Activated naive CD8-positive, alpha-beta T cell (primary cell): ENCODE data around the gene CD244.

ENCODE experiments used
- H3K27ac Mint-ChIP-seq: one replicate; pipeline ENCODE4 v1.8.0; 2021; ENCODE audit warnings: mixed read lengths
- H3K27me3 Mint-ChIP-seq: one replicate; pipeline ENCODE4 v1.8.0; 2021; ENCODE audit warnings: mixed read lengths
- H3K36me3 Mint-ChIP-seq: one replicate; pipeline ENCODE4 v1.8.0; 2021; ENCODE audit warnings: mixed read lengths
- H3K4me1 Mint-ChIP-seq: one replicate; pipeline ENCODE4 v1.8.0; 2021; ENCODE audit warnings: low read depth, mixed read lengths
- H3K4me3 Mint-ChIP-seq: one replicate; pipeline ENCODE4 v1.8.0; 2021; ENCODE audit warnings: mild to moderate bottlenecking, mixed read lengths
- H3K9me3 Mint-ChIP-seq: one replicate; pipeline ENCODE4 v1.8.0; 2021; ENCODE audit warnings: low read depth, mixed read lengths

Gene CD244

GRCh38 chr1:160865337-160865736 is 2.6 kb upstream of the CD244 start:
- Mint-ChIP-seq H3K36me3 (no peaks in the 10 kb centered on the region), H3K27me3 (no peaks in the 10 kb centered on the region), H3K4me1 (peaks cover 26% of the 10 kb centered on the region), H3K4me3 (no peak overlapping the region), H3K27ac (no peak overlapping the region), H3K9me3 (no peaks in the 10 kb centered on the region)

DNA sequence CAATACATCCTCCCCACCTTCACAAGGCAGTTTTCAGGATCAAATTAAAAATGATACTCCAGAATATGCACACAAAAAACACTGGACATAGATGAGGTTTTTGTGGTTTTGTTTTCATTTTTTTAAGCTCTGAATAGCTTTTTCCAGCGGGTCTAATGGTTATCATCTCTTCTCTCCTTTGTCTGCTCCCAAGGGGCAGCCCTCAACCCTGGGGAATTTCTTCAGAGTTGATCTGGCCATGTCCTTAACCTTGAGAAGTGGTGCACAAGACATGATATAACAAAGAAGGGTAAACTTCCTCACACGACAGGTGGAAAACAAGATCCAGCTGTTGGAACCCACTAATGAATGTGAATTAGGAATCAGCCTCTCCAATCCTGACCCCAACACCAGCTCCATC is 1.5 kb upstream of the CD244 start:
- H3K27me3 Mint-ChIP-seq = no peaks in the 10 kb centered on the region
- no peaks in the 10 kb centered on the region for H3K9me3 Mint-ChIP-seq
- H3K36me3 Mint-ChIP-seq = no peaks in the 10 kb centered on the region
- H3K4me3 Mint-ChIP-seq = no peak overlapping the region
- H3K27ac Mint-ChIP-seq = no peak overlapping the region
- H3K4me1 Mint-ChIP-seq = peaks cover 28% of the 10 kb centered on the region

GRCh38 chr1:160863774-160864131 is 1.1 kb upstream of the CD244 start:
- Mint-ChIP-seq H3K4me1 (peaks cover 29% of the 10 kb centered on the region), H3K4me3 (no peak overlapping the region), H3K9me3 (no peaks in the 10 kb centered on the region), H3K36me3 (peaks cover 3% of the 10 kb centered on the region), H3K27ac (no peak overlapping the region), H3K27me3 (no peaks in the 10 kb centered on the region)

DNA sequence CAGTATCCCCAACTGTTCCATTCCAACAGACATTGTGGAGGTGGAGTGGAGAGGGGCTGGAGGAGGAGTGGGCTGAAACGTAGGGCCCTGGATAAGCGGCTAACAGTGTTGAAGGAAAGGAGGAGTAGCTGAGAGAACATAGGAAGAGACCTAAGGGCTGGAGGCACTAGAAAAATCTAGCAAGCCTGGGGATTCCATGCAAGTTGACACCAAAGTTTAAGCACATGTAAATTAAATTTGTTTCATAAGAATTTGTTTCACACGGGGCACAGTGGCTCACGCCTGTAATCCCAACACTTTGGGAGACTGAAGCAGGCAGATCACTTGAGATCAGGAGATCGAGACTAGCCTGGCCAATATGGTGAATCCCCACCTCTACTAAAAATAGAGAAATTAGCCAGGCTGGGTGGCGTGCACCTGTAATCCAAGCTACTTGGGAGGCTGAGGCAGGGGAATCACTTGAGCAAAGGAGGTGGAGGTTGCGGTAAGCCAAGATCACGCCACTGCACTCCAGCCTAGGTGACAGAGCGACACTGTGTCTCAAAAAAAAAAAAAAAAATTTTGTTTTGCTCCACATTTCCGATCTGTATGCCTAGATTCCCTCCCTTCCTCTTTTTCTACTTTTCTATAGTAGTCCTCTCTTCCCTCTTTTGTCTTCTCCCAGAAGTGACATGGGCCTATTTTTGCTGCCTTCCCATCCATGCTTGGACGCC is 530 bp upstream of the CD244 start:
- Mint-ChIP-seq H3K4me3 (no peak overlapping the region), H3K4me1 (peaks cover 29% of the 10 kb centered on the region)

DNA sequence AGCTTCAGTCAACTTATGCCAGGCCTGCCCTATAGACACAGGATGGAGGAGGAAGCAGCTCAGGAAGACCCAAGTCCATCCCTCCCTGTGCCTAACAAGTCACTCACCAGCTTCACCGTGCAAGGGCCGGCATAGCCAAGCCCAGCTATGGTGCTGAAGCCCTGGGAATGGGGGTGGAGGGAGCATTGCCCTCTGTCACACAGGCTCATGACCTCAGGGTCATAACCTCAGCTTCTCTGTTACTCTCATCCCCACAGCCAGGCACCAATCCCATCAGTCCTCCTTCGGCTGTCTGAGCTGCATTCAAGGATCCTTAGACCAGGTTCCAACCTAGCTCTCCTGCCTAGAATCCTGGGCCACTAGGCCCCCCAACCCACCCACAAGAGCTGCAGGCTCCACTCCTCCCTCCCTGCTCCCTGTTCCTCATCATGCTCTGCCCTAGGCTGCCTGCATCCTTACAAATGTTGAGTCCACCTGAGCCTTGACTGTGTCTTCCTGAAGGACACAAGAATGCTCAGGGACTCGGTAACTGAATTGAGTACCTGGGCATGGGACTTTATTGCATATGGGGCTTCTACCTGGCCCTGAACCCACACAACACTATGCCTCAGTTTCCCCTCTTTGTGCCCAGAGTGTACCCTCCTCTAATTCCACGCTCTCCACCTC is 1.7 kb downstream of the CD244 start:
- H3K9me3 Mint-ChIP-seq = no peaks in the 10 kb centered on the region
- H3K27ac Mint-ChIP-seq = no peak overlapping the region

More for the DNA sequence above, 530 bp upstream of the CD244 start:
- H3K27ac Mint-ChIP-seq = no peak overlapping the region
- peaks cover 3% of the 10 kb centered on the region for H3K36me3 Mint-ChIP-seq
- no peaks in the 10 kb centered on the region for H3K27me3 Mint-ChIP-seq
- no peaks in the 10 kb centered on the region for H3K9me3 Mint-ChIP-seq

GRCh38 chr1:160859166-160859565 is 3.5 kb downstream of the CD244 start:
- H3K36me3 Mint-ChIP-seq = peaks cover 3% of the 10 kb centered on the region
- no peak overlapping the region for H3K27ac Mint-ChIP-seq
- no peaks in the 10 kb centered on the region for H3K27me3 Mint-ChIP-seq
- no peak overlapping the region for H3K4me3 Mint-ChIP-seq
- no peaks in the 10 kb centered on the region for H3K9me3 Mint-ChIP-seq
- H3K4me1 Mint-ChIP-seq = peaks cover 24% of the 10 kb centered on the region

More for the DNA sequence above, 1.7 kb downstream of the CD244 start:
- H3K4me1 Mint-ChIP-seq = peaks cover 23% of the 10 kb centered on the region
- H3K36me3 Mint-ChIP-seq = peaks cover 3% of the 10 kb centered on the region
- H3K4me3 Mint-ChIP-seq = no peak overlapping the region
- no peaks in the 10 kb centered on the region for H3K27me3 Mint-ChIP-seq

GRCh38 chr1:160858507-160858906 is 4.2 kb downstream of the CD244 start:
- Mint-ChIP-seq H3K27ac (no peak overlapping the region), H3K9me3 (no peaks in the 10 kb centered on the region), H3K36me3 (peaks cover 3% of the 10 kb centered on the region), H3K27me3 (no peaks in the 10 kb centered on the region), H3K4me3 (no peak overlapping the region), H3K4me1 (peaks cover 27% of the 10 kb centered on the region)

- Mint-ChIP-seq H3K27ac (no peak overlapping the region), H3K36me3 (peaks cover 3% of the 10 kb centered on the region), H3K4me1 (peaks cover 28% of the 10 kb centered on the region), H3K4me3 (no peak overlapping the region), H3K27me3 (no peaks in the 10 kb centered on the region), H3K9me3 (no peaks in the 10 kb centered on the region)
Measured at GRCh38 chr1:160858097-160858496, 4.6 kb downstream of the CD244 start.

DNA sequence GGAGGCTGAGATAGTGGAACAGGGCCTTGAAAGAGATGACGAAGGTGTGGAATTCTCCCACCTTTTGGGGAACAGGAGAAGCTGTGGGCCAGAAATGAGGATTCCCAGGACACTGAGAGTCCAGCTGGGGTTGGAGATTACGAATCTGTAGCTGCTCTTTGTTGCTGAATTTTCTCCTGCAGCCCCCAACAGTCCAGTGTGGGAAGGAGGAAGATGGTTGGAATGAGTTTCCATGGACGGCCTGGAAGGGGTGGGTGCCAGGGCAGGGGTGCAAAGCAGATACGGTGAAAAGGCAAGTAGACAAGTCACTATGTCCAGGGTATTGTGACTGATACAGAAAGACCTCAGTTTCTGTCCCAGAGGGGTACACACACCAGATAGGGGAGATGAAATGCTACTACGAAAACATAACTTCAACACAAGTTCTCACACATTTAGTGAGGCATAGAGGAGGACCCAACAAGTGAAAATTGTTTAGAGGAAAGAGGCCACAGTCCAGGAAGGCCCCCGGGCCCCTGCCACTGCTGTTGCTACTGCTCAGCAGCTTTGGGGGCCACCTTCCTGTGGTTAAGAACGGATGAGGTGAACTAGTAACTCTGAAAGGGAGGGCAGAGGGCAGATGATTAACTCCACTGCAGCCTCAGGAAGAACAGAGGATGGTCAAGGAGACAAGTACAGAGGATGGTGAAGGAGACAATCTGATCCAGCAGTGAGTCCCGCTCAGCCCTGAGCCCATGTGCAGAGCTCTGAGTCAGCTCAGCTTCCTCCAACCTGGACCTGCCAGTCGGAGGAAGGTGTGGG is 7.3 kb downstream of the CD244 start:
- Mint-ChIP-seq H3K9me3 (no peaks in the 10 kb centered on the region), H3K4me3 (no peak overlapping the region), H3K4me1 (peaks cover 14% of the 10 kb centered on the region), H3K27ac (no peak overlapping the region), H3K36me3 (peaks cover 3% of the 10 kb centered on the region), H3K27me3 (no peaks in the 10 kb centered on the region)

DNA sequence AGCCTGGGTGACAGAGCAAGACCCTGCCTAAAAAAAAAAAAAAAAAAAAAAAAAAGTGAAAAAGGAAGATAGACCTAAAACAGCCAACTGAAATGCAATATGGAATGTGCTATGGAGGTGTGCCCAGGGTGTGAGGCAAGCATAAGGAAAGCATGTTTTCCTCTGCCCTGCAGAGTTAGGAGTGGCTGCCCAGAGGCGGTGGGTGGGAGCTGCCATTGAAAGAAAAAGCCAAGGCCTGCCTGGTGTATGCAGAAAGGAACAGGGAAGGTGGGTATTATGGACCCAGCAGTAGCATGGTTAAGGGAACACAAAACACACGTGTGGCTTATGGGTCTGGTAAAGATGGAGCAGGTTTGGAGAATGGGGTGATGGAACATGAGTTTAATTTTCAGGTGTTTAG is 8.9 kb downstream of the CD244 start:
- Mint-ChIP-seq H3K4me3 (no peak overlapping the region), H3K9me3 (no peaks in the 10 kb centered on the region), H3K27me3 (no peaks in the 10 kb centered on the region), H3K4me1 (peaks cover 10% of the 10 kb centered on the region), H3K27ac (peak overlapping the region; percentile 10), H3K36me3 (no peaks in the 10 kb centered on the region)

DNA sequence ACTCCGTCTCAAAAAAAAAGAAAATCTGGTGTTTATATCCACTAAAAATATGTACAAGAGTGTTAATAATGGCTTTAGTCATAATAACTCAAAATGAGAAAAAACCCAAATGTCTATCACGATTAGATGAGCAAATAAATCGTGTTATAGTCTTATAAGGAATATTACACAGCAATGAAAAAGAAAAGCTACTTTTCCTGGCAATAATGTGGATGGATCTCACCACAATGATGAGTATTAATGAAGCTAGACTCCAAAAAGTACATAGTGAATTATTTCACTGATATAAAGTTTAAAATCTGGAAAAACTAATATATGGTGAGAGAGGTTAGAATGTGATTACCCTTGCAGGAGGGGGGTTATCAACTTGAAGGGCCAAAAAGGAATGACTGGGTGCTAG is 9.7 kb downstream of the CD244 start:
- H3K9me3 Mint-ChIP-seq = no peaks in the 10 kb centered on the region
- no peaks in the 10 kb centered on the region for H3K27me3 Mint-ChIP-seq
- peaks cover 10% of the 10 kb centered on the region for H3K4me1 Mint-ChIP-seq
- H3K36me3 Mint-ChIP-seq = peaks cover 2% of the 10 kb centered on the region
- no peak overlapping the region for H3K4me3 Mint-ChIP-seq
- H3K27ac Mint-ChIP-seq = no peak overlapping the region

GRCh38 chr1:160850993-160851392 is 11.7 kb downstream of the CD244 start:
- no peaks in the 10 kb centered on the region for H3K9me3 Mint-ChIP-seq
- no peak overlapping the region for H3K4me3 Mint-ChIP-seq
- no peaks in the 10 kb centered on the region for H3K27me3 Mint-ChIP-seq
- H3K4me1 Mint-ChIP-seq = peaks cover 12% of the 10 kb centered on the region
- H3K27ac Mint-ChIP-seq = no peak overlapping the region
- peaks cover 2% of the 10 kb centered on the region for H3K36me3 Mint-ChIP-seq

DNA sequence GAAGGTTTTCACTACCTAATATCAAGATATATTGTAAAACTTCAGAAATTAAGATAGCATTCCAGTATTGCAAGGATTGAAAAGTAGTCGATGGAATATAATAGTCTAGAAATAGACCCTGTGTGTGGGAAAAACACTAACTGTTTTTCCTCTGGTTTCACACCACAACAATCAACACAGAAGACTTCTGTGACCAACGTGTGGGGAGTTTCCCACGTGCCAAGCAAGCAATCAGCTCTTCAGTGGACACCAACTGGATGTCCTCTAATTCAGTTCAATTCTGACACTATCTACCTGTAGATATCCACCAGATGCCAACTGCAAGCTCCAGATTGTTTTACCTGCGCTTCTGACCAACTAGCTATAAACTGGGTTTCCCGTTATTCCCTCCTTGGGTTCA is 12.1 kb downstream of the CD244 start:
- Mint-ChIP-seq H3K36me3 (peaks cover 2% of the 10 kb centered on the region), H3K4me1 (peaks cover 12% of the 10 kb centered on the region), H3K4me3 (no peak overlapping the region), H3K9me3 (no peaks in the 10 kb centered on the region), H3K27ac (no peak overlapping the region), H3K27me3 (no peaks in the 10 kb centered on the region)

- H3K9me3 Mint-ChIP-seq = no peaks in the 10 kb centered on the region
- no peak overlapping the region for H3K27ac Mint-ChIP-seq
- H3K4me3 Mint-ChIP-seq = no peak overlapping the region
- no peaks in the 10 kb centered on the region for H3K27me3 Mint-ChIP-seq
- H3K36me3 Mint-ChIP-seq = peaks cover 6% of the 10 kb centered on the region
- peaks cover 10% of the 10 kb centered on the region for H3K4me1 Mint-ChIP-seq
Measured at GRCh38 chr1:160846281-160846680, 16.4 kb downstream of the CD244 start.

- peaks cover 15% of the 10 kb centered on the region for H3K4me1 Mint-ChIP-seq
Measured at GRCh38 chr1:160844447-160845232, 18.0 kb downstream of the CD244 start.

More at GRCh38 chr1:160844447-160845232, 18.0 kb downstream of the CD244 start:
- Mint-ChIP-seq H3K9me3 (no peaks in the 10 kb centered on the region), H3K27me3 (no peaks in the 10 kb centered on the region), H3K27ac (no peak overlapping the region), H3K36me3 (peaks cover 6% of the 10 kb centered on the region), H3K4me3 (no peak overlapping the region)
